GM12878 (cell line): ENCODE measurements around the gene SQOR. TPM values are rescaled to one million over a fixed set of nuclear protein-coding genes. Genes with fewer than 3 reads are reported as not detected.

Source experiments
- ASH2L ChIP-seq: fragments of 300-600, 200-600 bp; sonication (generic); IDR thresholded peaks from 2 replicates; pipeline ENCODE4 v1.6.1; 2017; ENCODE audit warnings: low read depth, mild to moderate bottlenecking, borderline replicate concordance
- BMI1 ChIP-seq: fragments of 450-650 bp; IDR thresholded peaks from 2 replicates; pipeline ENCODE4 v1.6.1; 2016; ENCODE audit warnings: mild to moderate bottlenecking, moderate library complexity, borderline replicate concordance
- CBX5 ChIP-seq: sonication (generic); IDR thresholded peaks from 2 replicates; pipeline ENCODE4 v1.6.1; 2016; ENCODE audit warnings: low read depth, moderate library complexity, mild to moderate bottlenecking, inconsistent platforms
- CTCF ChIP-seq, 3 experiments: IDR thresholded peaks in 2 of 3; conservative IDR thresholded peaks in 1 of 3; 2 replicates each; pipeline ENCODE4 v1.5.1; 2011; ENCODE audit warnings: low read depth in 3 of 3, low read length in 3 of 3, mild to moderate bottlenecking in 3 of 3, control low read depth in 2 of 3, moderate library complexity in 2 of 3, inconsistent platforms in 1 of 3, mixed read lengths in 1 of 3; ENCODE audit not compliant: control insufficient read depth in 2 of 3, insufficient read depth in 1 of 3; ENCODE audit errors: extremely low read depth in 1 of 3
- DPF2 ChIP-seq: fragments of 450-650 bp; IDR thresholded peaks from 2 replicates; pipeline ENCODE4 v1.6.1; 2017; ENCODE audit warnings: mild to moderate bottlenecking
- GATAD2B ChIP-seq: fragments of 450-650 bp; conservative IDR thresholded peaks from 2 replicates; pipeline ENCODE4 v1.6.1; 2017; ENCODE audit warnings: low read depth, mild to moderate bottlenecking, moderate library complexity
- IRF5 ChIP-seq: fragments of 450-650 bp; IDR thresholded peaks from 2 replicates; pipeline ENCODE4 v1.6.1; 2017; ENCODE audit warnings: borderline replicate concordance
- KLF5 ChIP-seq: fragments of 450-650 bp; IDR thresholded peaks from 2 replicates; pipeline ENCODE4 v1.6.1; 2014; ENCODE audit warnings: mild to moderate bottlenecking; ENCODE audit not compliant: partially characterized antibody
- NFIC ChIP-seq: IDR thresholded peaks from 2 replicates; pipeline ENCODE4 v1.6.1; 2012; ENCODE audit warnings: low read depth, mild to moderate bottlenecking, inconsistent platforms, low read length, moderate library complexity
- POLR2AphosphoS2 ChIP-seq: IDR thresholded peaks from 2 replicates; pipeline ENCODE4 v1.6.1; 2011; ENCODE audit warnings: low read depth, mild to moderate bottlenecking, low read length, improper control_type of control experiment, moderate library complexity
- RAD51 ChIP-seq: fragments of 450-650 bp; IDR thresholded peaks from 2 replicates; pipeline ENCODE4 v1.6.1; 2016; ENCODE audit warnings: moderate library complexity, mild to moderate bottlenecking, inconsistent platforms
- TAF1 ChIP-seq: IDR thresholded peaks from 2 replicates; pipeline ENCODE4 v1.6.1; 2011; ENCODE audit warnings: mild to moderate bottlenecking, low read depth, low read length, borderline replicate concordance
- TCF12 ChIP-seq: IDR thresholded peaks from 2 replicates; pipeline ENCODE4 v1.6.1; 2011; ENCODE audit warnings: low read depth, mild to moderate bottlenecking, low read length
- TCF7 ChIP-seq: IDR thresholded peaks from 2 replicates; pipeline ENCODE4 v1.6.1; 2014; ENCODE audit warnings: antibody characterized with exemption, borderline replicate concordance
- ZNF207 ChIP-seq: fragments of 450-650 bp; IDR thresholded peaks from 2 replicates; pipeline ENCODE4 v1.6.1; 2014; ENCODE audit warnings: antibody characterized with exemption, mild to moderate bottlenecking, borderline replicate concordance
- ZNF217 ChIP-seq: fragments of 450-650 bp; IDR thresholded peaks from 2 replicates; pipeline ENCODE4 v1.6.1; 2017; ENCODE audit warnings: antibody characterized with exemption, mild to moderate bottlenecking
- ZNF592 ChIP-seq: fragments of 450-650 bp; IDR thresholded peaks from 2 replicates; pipeline ENCODE4 v1.6.1; 2017; ENCODE audit warnings: mild to moderate bottlenecking, moderate library complexity
- polyA plus RNA-seq, 11 experiments: library from polyadenylated mRNA; depleted of rRNA in 4 of 11; unstranded in 6 of 11; stranded (reverse) in 5 of 11; fragments of >200 nt; fragmentation: Nextera tagmentation in 4 of 11; fragmentation: Illumina TruSeq in 1 of 11; extraction: Ambion mirVana in 4 of 11; extraction: Trizol in 1 of 11; gene quantifications; 1 replicate in 1 of 11; 2 replicates in 10 of 11; pipeline versions ENCODE4 v1.2.1 to v1.2.3, GENCODE V29; 2011 to 2016; ENCODE audit warnings: inconsistent platforms in 2 of 11, missing spikeins in 2 of 11, low read depth in 1 of 11
- total RNA-seq, 4 experiments: library from RNA; depleted of rRNA in 3 of 4; stranded (reverse); fragments of >200 nt in 3 of 4; fragmentation: Illumina TruSeq in 1 of 4; extraction: Trizol in 1 of 4; gene quantifications; 2 replicates each; pipeline versions ENCODE4 v1.2.1 to v1.2.3, GENCODE V29; 2013 to 2021
- TF ChIP-seq, protein P1 (sequence below): fragments of 450-650 bp; IDR thresholded peaks from 2 replicates; pipeline ENCODE4 v1.6.1; 2018; ENCODE audit warnings: mild to moderate bottlenecking, low read depth, moderate library complexity; ENCODE audit not compliant: partially characterized antibody

Gene SQOR
- total and polyA plus RNA-seq, 10 of the 15 experiments (the other 5 are each of a cell fraction or from before 2014, with no cell fraction given) = 14.5 to 74.7 (median 44.2) TPM

- TF ChIP-seq, protein P1, sequence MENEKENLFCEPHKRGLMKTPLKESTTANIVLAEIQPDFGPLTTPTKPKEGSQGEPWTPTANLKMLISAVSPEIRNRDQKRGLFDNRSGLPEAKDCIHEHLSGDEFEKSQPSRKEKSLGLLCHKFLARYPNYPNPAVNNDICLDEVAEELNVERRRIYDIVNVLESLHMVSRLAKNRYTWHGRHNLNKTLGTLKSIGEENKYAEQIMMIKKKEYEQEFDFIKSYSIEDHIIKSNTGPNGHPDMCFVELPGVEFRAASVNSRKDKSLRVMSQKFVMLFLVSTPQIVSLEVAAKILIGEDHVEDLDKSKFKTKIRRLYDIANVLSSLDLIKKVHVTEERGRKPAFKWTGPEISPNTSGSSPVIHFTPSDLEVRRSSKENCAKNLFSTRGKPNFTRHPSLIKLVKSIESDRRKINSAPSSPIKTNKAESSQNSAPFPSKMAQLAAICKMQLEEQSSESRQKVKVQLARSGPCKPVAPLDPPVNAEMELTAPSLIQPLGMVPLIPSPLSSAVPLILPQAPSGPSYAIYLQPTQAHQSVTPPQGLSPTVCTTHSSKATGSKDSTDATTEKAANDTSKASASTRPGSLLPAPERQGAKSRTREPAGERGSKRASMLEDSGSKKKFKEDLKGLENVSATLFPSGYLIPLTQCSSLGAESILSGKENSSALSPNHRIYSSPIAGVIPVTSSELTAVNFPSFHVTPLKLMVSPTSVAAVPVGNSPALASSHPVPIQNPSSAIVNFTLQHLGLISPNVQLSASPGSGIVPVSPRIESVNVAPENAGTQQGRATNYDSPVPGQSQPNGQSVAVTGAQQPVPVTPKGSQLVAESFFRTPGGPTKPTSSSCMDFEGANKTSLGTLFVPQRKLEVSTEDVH = no peak
- no peak for TF ChIP-seq BMI1
- TF ChIP-seq CTCF (IDR thresholded peaks at IDR 0.05 in 2 of 3, conservative IDR thresholded peaks at IDR 0.05 in 1 of 3; ENCODE audit: control insufficient read depth in 2 of 3, extremely low read depth in 1 of 3, insufficient read depth in 1 of 3, low read depth in 3 of 3, low read length in 3 of 3) = peak; percentile 86 to 89 (median 88)
- no peak for TF ChIP-seq POLR2AphosphoS2
- TF ChIP-seq GATAD2B = no peak
- TF ChIP-seq TAF1 = no peak
- TF ChIP-seq ZNF207 = peak; percentile 56; the same call in 1 of the 2 replicates
- peak; percentile 97 for TF ChIP-seq RAD51
- TF ChIP-seq NFIC = no peak
- no peak for TF ChIP-seq ASH2L
- no peak for TF ChIP-seq TCF12
- TF ChIP-seq CBX5 = no peak
- no peak for TF ChIP-seq IRF5
- TF ChIP-seq TCF7 = no peak
- TF ChIP-seq DPF2 = no peak
- TF ChIP-seq ZNF217 = no peak
- peak; percentile 39 for TF ChIP-seq KLF5
- TF ChIP-seq ZNF592 = no peak
Measured at GRCh38 chr15:45705510-45706473, 71.0 kb downstream of the SQOR start (continued).
